ENCODE results near the gene MAGIX. TPM values are rescaled to one million over a fixed set of nuclear protein-coding genes. Genes with fewer than 3 reads are reported as not detected.

Gene MAGIX
- total and polyA plus RNA-seq, 2 of the 4 experiments (the other 2 are of a cell fraction) = 0.72 to 1.1 TPM

GRCh38 chrX:49137492-49137891, 25.1 kb upstream of the MAGIX start:
- in situ Hi-C loops (cut with MboI; ENCODE audit: low sequenced_read_pairs) (no loop called here), intact Hi-C loops (cut with micrococcal nuclease) (no loop called here)

More at GRCh38 chrX:49137492-49137891, 25.1 kb upstream of the MAGIX start:
- no peak overlapping the region for H2BK15ac ChIP-seq (ENCODE audit: low read depth, low read length)
- H3K9me1 ChIP-seq (ENCODE audit: insufficient read depth, low read length) = no peaks in the 10 kb centered on the region
- dilution Hi-C loops (cut with HindIII; ENCODE audit: low sequenced_read_pairs, unreplicated experiment) = no loop called here
- H3K27ac ChIP-seq (ENCODE audit: insufficient read depth, low read length) = no peak overlapping the region
- DNase-seq = no peak
- no peak overlapping the region for H2BK120ac ChIP-seq (ENCODE audit: low read depth, low read length)
- no peak overlapping the region for H2AFZ ChIP-seq (replicated peaks; ENCODE audit: low read length, poor library complexity)
- H3K18ac ChIP-seq (ENCODE audit: low read depth, low read length) = no peak overlapping the region
- ChIA-PET CTCF (interaction anchor here (1.3 kb wide), 1 partner anchor 18 kb away, joined by 3 read pairs; no protein-coding TSS in a partner anchor), POLR2A (ENCODE audit: unreplicated experiment) (interaction anchor here (0.6 kb wide), 2 partner anchors 26 to 104 kb away, joined by 3 to 5 read pairs; no protein-coding TSS in a partner anchor)
- H3K36me3 ChIP-seq (ENCODE audit: control insufficient read depth, insufficient read depth, low read length) = no peaks in the 10 kb centered on the region
- no peaks in the 10 kb centered on the region for H3K27me3 ChIP-seq (ENCODE audit: control insufficient read depth, insufficient read depth, low read length)
- no peak overlapping the region for H4K8ac ChIP-seq (ENCODE audit: low read depth in 2 of 2, low read length in 2 of 2)
- peaks cover 16% of the 10 kb centered on the region for H3K9me3 ChIP-seq (ENCODE audit: control insufficient read depth, insufficient read depth, low read length)
- H4K5ac ChIP-seq (ENCODE audit: low read depth, low read length) = no peak overlapping the region
- no peak for ATAC-seq (ENCODE audit: low read depth)
- H3K56ac ChIP-seq (ENCODE audit: extremely low read depth, insufficient read depth, low read length) = no peak overlapping the region
- no peak overlapping the region for H3K4me2 ChIP-seq (ENCODE audit: low read depth, low read length)
- H2AK5ac ChIP-seq (ENCODE audit: low read depth, low read length) = no peak overlapping the region
- no peak overlapping the region for H2BK5ac ChIP-seq (ENCODE audit: low read depth, low read length, poor library complexity, severe bottlenecking)
- H2AK9ac ChIP-seq (replicated peaks; ENCODE audit: low read depth, low read length, poor library complexity) = no peak overlapping the region
- H3K4me1 ChIP-seq (ENCODE audit: control insufficient read depth, insufficient read depth, low read length) = no peaks in the 10 kb centered on the region
- H3K4me3 ChIP-seq (ENCODE audit: insufficient read depth, low read depth, low read length) = no peak overlapping the region
- WGBS, 2 experiments (ENCODE audit: extremely low coverage in 2 of 2, insufficient read length in 1 of 2) = no CpG with 5 or more reads among the region's 1 CpG
- H2BK20ac ChIP-seq (ENCODE audit: low read depth, low read length) = no peak overlapping the region
- H3K79me1 ChIP-seq (ENCODE audit: low read depth in 1 of 2, low read length in 2 of 2) = no peaks in the 10 kb centered on the region
- no TSS peak for BruUV-seq (replicated peaks)
- H3K4ac ChIP-seq (ENCODE audit: low read depth, low read length) = no peak overlapping the region
- no peak overlapping the region for H3K23ac ChIP-seq (ENCODE audit: low read depth, low read length)
- H4K20me1 ChIP-seq (ENCODE audit: insufficient read depth, low read length) = no peaks in the 10 kb centered on the region
- no peak overlapping the region for H3K9ac ChIP-seq (ENCODE audit: low read depth, low read length)
- H4K91ac ChIP-seq (ENCODE audit: insufficient read depth, low read depth, low read length) = no peak overlapping the region
- TF ChIP-seq CEBPB (IDR thresholded peaks at IDR 0.05; ENCODE audit: low read depth, low read length) (no peak), MAFK (IDR thresholded peaks at IDR 0.05; ENCODE audit: low read depth, low read length) (no peak), MAZ (IDR thresholded peaks at IDR 0.05; ENCODE audit: borderline replicate concordance, low read depth, low read length) (no peak), RFX5 (IDR thresholded peaks at IDR 0.05; ENCODE audit: low read depth, low read length) (no peak), FOS (IDR thresholded peaks at IDR 0.05; ENCODE audit: low read depth, low read length) (no peak), CTCF (conservative IDR thresholded peaks at IDR 0.05; ENCODE audit: low read depth, low read length) (no peak), BHLHE40 (IDR thresholded peaks at IDR 0.05; ENCODE audit: low read depth, low read length) (no peak), NFE2L2 (IDR thresholded peaks at IDR 0.05; ENCODE audit: low read depth, low read length) (no peak), ELK1 (IDR thresholded peaks at IDR 0.05; ENCODE audit: borderline replicate concordance, low read depth, low read length) (no peak), POLR2A (IDR thresholded peaks at IDR 0.05; ENCODE audit: low read depth, low read length) (no peak), CHD1 (IDR thresholded peaks at IDR 0.05; ENCODE audit: low read depth, low read length) (no peak), RAD21 (IDR thresholded peaks at IDR 0.05; ENCODE audit: low read length) (no peak), MXI1 (IDR thresholded peaks at IDR 0.05; ENCODE audit: borderline replicate concordance, low read depth, low read length) (no peak), RCOR1 (IDR thresholded peaks at IDR 0.05; ENCODE audit: insufficient replicate concordance, low read length) (no peak), USF2 (IDR thresholded peaks at IDR 0.05; ENCODE audit: low read depth, low read length) (no peak), SMC3 (IDR thresholded peaks at IDR 0.05; ENCODE audit: low read depth, low read length) (no peak)
- H3K14ac ChIP-seq (replicated peaks; ENCODE audit: low read depth, low read length) = no peak overlapping the region
